OCI-LY7 (cell line): ENCODE data around the gene STX4. TPM values are rescaled to one million over a fixed set of nuclear protein-coding genes. Genes with fewer than 3 reads are reported as not detected.

Experiments used
- BruUV-seq: library from RNA; stranded (reverse); fragments of 400-500 nt; replicated peaks from 2 replicates; lab custom pipeline; 2021; lab: Mats Ljungman, UMichigan
- CTCF ChIA-PET: fragments of 300-600 bp; sonication (Branson Sonifier 250); formaldehyde crosslinking; loops from one replicate; lab custom pipeline; 2022; ENCODE audit warnings: antibody characterized with exemption; ENCODE audit not compliant: unreplicated experiment; lab: Charles Lee
- POLR2A ChIA-PET: fragments of 300-600 bp; sonication (Branson Sonifier 250); formaldehyde crosslinking; loops from one replicate; lab custom pipeline; 2022; ENCODE audit warnings: antibody characterized with exemption; lab: Charles Lee
- DNase-seq: peaks from one replicate; pipeline ENCODE4 v3.0.0-alpha.2; 2015; ENCODE audit warnings: low spot score
- H2AFZ ChIP-seq: fragments of 200-600 bp; sonication (generic), shearing (Covaris generic); 2 replicates; pipeline ENCODE4 v1.6.1; 2014; ENCODE audit warnings: mild to moderate bottlenecking, antibody characterized with exemption, low read length, moderate library complexity
- H3K27ac ChIP-seq: fragments of 200-600 bp; sonication (generic); 2 replicates; pipeline ENCODE4 v1.5.1; 2014; ENCODE audit warnings: mixed run types, low read depth, mild to moderate bottlenecking, moderate library complexity, low read length, inconsistent platforms; ENCODE audit not compliant: poor library complexity, severe bottlenecking
- H3K36me3 ChIP-seq: fragments of 200-600 bp; sonication (generic); 2 replicates; pipeline ENCODE4 v1.6.1; 2014; ENCODE audit warnings: mild to moderate bottlenecking, antibody characterized with exemption, low read length, moderate library complexity, mixed read lengths; ENCODE audit not compliant: insufficient read depth
- H3K4me1 ChIP-seq: fragments of 200-600 bp; sonication (generic); 2 replicates; pipeline ENCODE4 v1.5.1; 2014; ENCODE audit warnings: mild to moderate bottlenecking, low read length; ENCODE audit not compliant: insufficient read depth, poor library complexity, severe bottlenecking
- H3K4me2 ChIP-seq: fragments of 200-600 bp; sonication (generic); 2 replicates; pipeline ENCODE4 v1.6.1; 2014; ENCODE audit warnings: mild to moderate bottlenecking, low read length
- H3K4me3 ChIP-seq: fragments of 200-600 bp; sonication (generic); 2 replicates; pipeline ENCODE4 v1.5.1; 2014; ENCODE audit warnings: mild to moderate bottlenecking, low read depth, low read length; ENCODE audit not compliant: poor library complexity, severe bottlenecking
- H3K79me2 ChIP-seq: fragments of 200-600 bp; sonication (generic); 2 replicates; pipeline ENCODE4 v1.6.1; 2016; ENCODE audit warnings: low read depth, mild to moderate bottlenecking, low read length, moderate library complexity, mixed read lengths; ENCODE audit not compliant: insufficient read depth
- H3K9me2 ChIP-seq: fragments of 200-600 bp; sonication (generic); 2 replicates; pipeline ENCODE4 v1.6.1; 2016; ENCODE audit warnings: mild to moderate bottlenecking, low read length, mixed read lengths; ENCODE audit not compliant: insufficient read depth
- H3K9me3 ChIP-seq: fragments of 200-600 bp; sonication (generic); 2 replicates; pipeline ENCODE4 v1.6.1; 2014; ENCODE audit warnings: mild to moderate bottlenecking, mixed run types, low read length, mixed read lengths
- H4K20me1 ChIP-seq: fragments of 200-600 bp; sonication (generic); 2 replicates; pipeline ENCODE4 v1.6.1; 2014; ENCODE audit warnings: mild to moderate bottlenecking, antibody characterized with exemption, low read length, moderate library complexity, mixed read lengths; ENCODE audit not compliant: insufficient read depth
- EZH2phosphoT487 ChIP-seq: fragments of 200-600 bp; sonication (generic); IDR thresholded peaks from 2 replicates; pipeline ENCODE4 v1.6.1; 2018; ENCODE audit warnings: low read depth, borderline replicate concordance, mild to moderate bottlenecking, mixed run types, antibody characterized with exemption, low read length, moderate library complexity, mixed read lengths
- intact Hi-C: fragments of 100-400 bp; cut with micrococcal nuclease; formaldehyde crosslinking; loops from one replicate; pipeline ENCODE4 v1.10.0; 2022; ENCODE audit not compliant: unreplicated experiment
- total RNA-seq, 2 experiments: library from RNA; depleted of rRNA in 1 of 2; stranded (reverse); fragments of >200 nt in 1 of 2; shearing (Covaris generic) in 1 of 2; gene quantifications; 2 replicates each; pipeline ENCODE4 v1.2.3, GENCODE V29; 2014 to 2022
- TF ChIP-seq, protein P1 (sequence below): fragments of 200-600 bp; sonication (generic); conservative IDR thresholded peaks from 2 replicates; pipeline ENCODE4 v1.5.1; 2014; ENCODE audit warnings: mild to moderate bottlenecking, antibody characterized with exemption, low read length, moderate library complexity, mixed read lengths

STX4 gene
- total RNA-seq, 2 experiments from 2014 or later = 16.6 to 40.5 TPM

DNA sequence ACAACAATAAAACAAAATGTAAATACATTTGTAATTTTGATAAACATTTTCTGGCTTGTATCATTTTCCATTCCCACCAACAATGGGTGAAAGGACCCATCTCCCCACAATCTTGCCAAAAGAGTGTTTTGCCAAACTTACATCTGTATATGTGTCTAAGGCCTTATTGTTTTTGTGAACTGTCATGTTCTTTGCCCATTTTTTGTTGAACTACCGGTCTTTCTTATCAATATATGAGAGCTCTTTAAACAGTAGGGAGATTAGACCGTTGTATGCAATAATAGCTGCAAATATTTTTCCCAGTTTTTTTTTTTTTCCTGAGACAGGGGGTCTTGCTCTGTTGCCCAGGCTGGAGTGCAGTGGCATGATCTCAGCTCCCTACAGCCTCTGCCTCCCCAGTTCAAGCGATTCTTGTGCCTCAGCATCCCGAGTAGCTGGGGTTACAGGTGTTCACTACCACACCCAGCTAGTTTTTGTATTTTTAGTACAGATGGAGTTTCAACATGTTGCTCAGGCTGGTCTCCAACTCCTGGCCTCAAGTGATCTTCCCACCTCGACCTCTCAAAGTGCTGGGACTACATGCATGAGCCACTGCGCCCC, 9.6 kb upstream of the STX4 start:
- no peaks in the 10 kb centered on the region for H3K4me1 ChIP-seq
- ChIA-PET CTCF (interaction anchor here (0.5 kb wide), 1 partner anchor 38 kb away, joined by 3 read pairs; no protein-coding TSS in a partner anchor), POLR2A (interaction anchor here (0.5 to 1.1 kb wide), 2 partner anchors 70 to 242 kb away, joined by 4 read pairs; no protein-coding TSS in a partner anchor)
- H3K4me2 ChIP-seq = no peak overlapping the region
- BruUV-seq = no TSS peak
- H3K9me3 ChIP-seq = no peaks in the 10 kb centered on the region
- H3K27ac ChIP-seq = no peak overlapping the region
- H3K79me2 ChIP-seq = no peaks in the 10 kb centered on the region
- no peaks in the 10 kb centered on the region for H3K36me3 ChIP-seq
- H3K4me3 ChIP-seq = no peak overlapping the region
- H3K9me2 ChIP-seq = no peaks in the 10 kb centered on the region
- no peaks in the 10 kb centered on the region for H4K20me1 ChIP-seq
- no peak for DNase-seq
- no peak for TF ChIP-seq EZH2phosphoT487
- TF ChIP-seq, protein P1, sequence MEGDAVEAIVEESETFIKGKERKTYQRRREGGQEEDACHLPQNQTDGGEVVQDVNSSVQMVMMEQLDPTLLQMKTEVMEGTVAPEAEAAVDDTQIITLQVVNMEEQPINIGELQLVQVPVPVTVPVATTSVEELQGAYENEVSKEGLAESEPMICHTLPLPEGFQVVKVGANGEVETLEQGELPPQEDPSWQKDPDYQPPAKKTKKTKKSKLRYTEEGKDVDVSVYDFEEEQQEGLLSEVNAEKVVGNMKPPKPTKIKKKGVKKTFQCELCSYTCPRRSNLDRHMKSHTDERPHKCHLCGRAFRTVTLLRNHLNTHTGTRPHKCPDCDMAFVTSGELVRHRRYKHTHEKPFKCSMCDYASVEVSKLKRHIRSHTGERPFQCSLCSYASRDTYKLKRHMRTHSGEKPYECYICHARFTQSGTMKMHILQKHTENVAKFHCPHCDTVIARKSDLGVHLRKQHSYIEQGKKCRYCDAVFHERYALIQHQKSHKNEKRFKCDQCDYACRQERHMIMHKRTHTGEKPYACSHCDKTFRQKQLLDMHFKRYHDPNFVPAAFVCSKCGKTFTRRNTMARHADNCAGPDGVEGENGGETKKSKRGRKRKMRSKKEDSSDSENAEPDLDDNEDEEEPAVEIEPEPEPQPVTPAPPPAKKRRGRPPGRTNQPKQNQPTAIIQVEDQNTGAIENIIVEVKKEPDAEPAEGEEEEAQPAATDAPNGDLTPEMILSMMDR = no peak
- H2AFZ ChIP-seq = no peak overlapping the region
- intact Hi-C loops = no loop called here

DNA sequence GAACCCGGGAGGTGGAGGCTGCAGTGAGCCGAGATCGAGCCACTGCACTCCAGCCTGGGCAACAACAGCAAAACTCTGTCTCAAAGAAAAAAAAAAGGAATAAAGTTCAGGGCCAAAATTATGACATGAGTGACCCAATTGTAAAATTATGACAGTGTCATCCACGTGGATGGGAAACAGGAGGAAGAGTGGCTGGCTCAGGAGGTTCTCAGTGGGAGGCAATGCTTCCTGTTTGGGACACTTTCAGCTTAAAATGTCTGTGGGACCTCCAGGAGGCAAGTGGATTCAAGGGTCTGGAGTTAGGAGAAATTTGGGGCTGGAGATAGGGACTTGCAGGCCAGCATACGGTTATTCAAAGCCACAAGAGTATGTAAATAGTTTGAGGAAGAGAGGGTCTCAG, 8.0 kb upstream of the STX4 start:
- no peak overlapping the region for H3K4me2 ChIP-seq
- no peak for TF ChIP-seq EZH2phosphoT487
- TF ChIP-seq, protein P1 = no peak
- ChIA-PET CTCF (no interaction called here), POLR2A (no interaction called here)
- BruUV-seq = no TSS peak
- DNase-seq = no peak
- H3K9me3 ChIP-seq = no peaks in the 10 kb centered on the region
- H2AFZ ChIP-seq = no peak overlapping the region
- no peaks in the 10 kb centered on the region for H3K36me3 ChIP-seq
- no peaks in the 10 kb centered on the region for H3K79me2 ChIP-seq
- no peaks in the 10 kb centered on the region for H3K9me2 ChIP-seq
- H4K20me1 ChIP-seq = no peaks in the 10 kb centered on the region
- no peaks in the 10 kb centered on the region for H3K4me1 ChIP-seq
- H3K27ac ChIP-seq = no peak overlapping the region
- H3K4me3 ChIP-seq = no peak overlapping the region
- intact Hi-C loops = no loop called here

DNA sequence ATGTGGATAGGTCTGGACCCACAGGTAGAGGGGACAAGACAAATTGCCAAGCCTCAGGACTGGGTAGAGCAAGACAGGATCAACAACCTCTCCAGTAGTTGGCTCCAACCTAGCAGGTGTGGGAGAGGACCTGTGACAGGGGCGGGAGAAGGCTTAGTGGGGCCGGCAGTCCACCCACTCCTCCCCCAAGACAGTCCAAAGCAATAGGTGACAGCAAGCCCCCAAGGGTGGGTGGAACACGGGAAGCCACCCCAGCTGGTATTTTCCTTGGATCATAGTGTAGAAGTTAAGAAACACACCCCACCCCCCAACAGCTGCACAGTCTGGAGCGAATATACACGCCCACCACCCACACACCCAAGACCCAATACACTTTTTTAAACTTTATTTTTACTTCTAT, 4.1 kb upstream of the STX4 start:
- Histone ChIP-seq H3K4me1 (peaks cover 13% of the 10 kb centered on the region), H3K9me3 (no peaks in the 10 kb centered on the region), H3K79me2 (no peaks in the 10 kb centered on the region; the same call in 1 of the 2 replicates), H4K20me1 (no peaks in the 10 kb centered on the region), H2AFZ (no peak overlapping the region), H3K9me2 (no peaks in the 10 kb centered on the region), H3K36me3 (no peaks in the 10 kb centered on the region), H3K4me3 (no peak overlapping the region), H3K27ac (no peak overlapping the region), H3K4me2 (no peak overlapping the region)
- ChIA-PET POLR2A (interaction anchor here (0.6 kb wide), 1 partner anchor 193 kb away, joined by 3 read pairs; no protein-coding TSS in a partner anchor), CTCF (no interaction called here)
- intact Hi-C loops = no loop called here
- DNase-seq = no peak
- no peak for TF ChIP-seq EZH2phosphoT487
- TF ChIP-seq, protein P1 = no peak
- no TSS peak for BruUV-seq
